Hippocampal formation (tissue), 2 donors: ENCODE results near the gene PITPNC1.
"Not testable (repeated sequence)": the region's sequence is repeated elsewhere in the genome, so short reads cannot be mapped to it uniquely, and the experiment has no call there.

ENCODE experiments used
- DNase-seq, 2 donors: peaks; one replicate each; lab custom pipeline; 2025; lab: John Stamatoyannopoulos, UW

PITPNC1 gene

DNA sequence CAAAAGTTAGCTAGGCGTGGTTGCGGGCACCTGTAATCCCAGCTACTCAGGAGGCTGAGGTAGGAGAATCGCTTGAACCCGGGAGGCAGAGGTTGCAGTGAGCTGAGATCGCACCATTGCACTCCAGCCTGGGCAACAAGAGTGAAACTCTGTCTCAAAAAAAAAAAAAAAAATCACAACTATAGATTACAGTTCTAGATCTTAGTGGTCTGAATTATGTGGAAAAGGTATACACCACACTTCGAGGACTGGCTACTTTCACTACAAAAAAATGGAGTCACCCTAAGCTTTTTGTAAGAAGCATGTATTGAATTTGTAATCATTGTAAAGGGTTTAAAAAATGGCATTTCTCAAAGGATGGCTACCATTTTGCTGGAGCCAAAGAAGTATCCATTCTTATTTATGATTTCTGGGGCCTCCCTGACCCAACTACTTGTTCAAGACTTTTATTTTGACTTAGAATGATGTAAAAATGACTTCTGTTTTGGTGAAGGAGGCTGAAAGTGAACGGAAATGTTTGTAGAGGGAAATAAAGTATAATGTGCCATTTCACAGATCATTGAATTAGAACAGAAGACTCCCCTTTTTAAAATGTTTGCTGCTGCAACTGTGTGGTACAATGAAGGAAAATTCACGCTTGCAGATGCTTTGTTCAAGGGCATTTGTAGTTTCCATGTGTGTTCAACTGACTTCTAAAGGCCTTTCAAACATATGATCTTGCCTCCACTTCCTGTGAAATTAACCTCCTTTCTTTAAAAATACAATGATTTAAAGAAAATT is 303.6 kb downstream of the PITPNC1 start:
- no peak for DNase-seq

DNA sequence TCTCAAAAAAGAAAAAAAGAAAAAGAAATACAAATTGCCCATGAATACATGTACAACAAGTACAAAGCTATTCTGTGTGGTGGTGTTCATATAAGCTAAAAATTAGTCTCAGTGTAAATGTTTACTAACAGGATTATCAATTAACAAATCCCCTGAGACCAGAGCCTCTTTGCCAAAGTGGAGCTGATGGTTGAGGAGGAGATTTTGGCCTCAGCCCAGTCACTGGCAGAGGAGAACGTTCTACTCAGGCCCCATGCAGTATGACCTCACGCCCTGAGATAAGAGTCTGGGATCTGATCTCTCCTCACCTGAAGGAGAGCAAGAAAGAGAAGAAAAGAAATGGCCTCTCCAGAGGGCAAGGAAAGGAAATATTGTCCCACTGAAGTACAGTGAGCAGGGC is 305.1 kb downstream of the PITPNC1 start:
- DNase-seq: no peak

DNA sequence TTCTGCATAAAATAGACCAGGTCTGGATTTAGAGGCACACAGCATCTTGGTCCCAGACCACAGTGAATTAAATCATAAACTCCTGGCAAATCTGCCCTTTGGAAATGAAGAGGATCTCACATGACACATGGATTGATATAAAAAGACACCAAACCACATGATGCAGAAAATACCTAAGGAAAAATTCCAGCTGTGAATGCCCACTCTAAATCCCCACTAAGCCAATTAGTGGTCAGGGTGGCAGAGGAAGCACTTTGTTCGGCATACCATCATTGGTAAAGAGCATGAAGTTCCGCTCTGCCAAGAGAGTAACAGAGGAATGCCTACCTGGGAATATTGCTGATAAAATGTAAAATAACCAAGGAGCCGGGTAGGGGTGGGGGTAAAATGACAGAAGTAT is 308.3 kb downstream of the PITPNC1 start:
- no peak for DNase-seq

DNA sequence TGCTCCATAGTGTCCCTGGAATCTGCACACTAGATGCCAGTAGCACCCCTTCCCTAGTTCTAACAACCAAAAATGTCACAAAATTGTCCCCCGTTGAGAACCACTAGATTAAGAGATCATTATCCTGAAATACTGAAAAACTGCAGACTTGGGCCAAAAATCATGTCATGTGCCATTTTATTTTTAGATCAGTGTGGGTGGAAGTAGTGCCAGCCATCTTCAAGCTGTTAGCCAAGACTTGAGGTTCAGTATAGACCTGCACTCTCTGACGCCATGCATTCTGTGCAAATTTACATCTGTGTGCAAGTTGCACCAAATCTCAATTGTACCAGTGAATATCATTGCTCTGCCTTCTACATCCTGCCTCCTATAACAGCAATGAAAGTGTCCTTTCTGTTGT is 309.2 kb downstream of the PITPNC1 start:
- DNase-seq: no peak

DNA sequence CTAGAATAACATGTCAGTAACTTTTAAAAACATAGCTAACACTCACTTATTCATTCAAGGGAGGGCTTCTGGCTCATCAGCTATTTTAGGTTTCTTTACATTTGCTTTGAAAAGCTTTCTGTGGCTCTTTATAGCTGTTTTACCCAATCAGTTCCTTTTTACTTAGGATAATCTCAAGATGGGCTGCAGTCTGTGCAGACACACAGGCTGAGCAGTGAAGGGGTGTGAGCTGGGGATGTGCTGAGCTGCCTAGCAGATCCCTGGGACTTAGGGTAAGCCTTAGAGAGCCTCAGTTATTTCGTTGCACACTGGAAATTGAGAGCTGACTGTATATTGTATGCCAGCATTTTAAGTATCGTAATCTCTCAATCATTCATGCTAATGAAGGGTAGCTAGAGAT is 310.4 kb downstream of the PITPNC1 start:
- no peak for DNase-seq

DNA sequence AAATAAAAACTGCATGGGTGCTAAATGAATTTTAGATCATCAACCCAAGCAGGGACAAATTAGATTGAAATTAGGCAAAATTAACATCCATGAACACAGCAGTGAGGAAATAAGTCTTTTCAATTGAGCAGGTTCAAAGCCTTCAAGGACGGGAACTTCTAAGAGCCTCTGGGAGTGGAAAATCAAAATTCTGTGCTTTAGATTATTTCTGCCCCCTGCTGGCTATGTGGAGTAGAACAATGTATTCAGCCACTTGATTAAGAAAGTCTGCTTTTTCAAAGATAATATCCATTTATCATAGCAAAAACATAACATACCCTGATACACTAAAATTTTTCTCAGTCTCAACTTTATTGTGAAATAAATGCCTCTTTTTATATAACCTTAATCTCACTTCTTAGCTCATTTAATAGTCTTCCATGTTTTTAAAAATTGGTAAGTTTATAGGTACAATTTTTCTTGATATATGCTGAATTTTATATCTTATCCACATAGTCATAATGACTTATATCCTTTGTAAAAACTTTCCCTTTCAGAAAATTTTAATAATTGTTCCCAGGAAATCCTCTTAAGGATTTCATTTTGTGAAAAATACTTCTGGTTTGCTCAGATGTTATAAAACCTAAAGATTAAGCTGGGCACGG is 312.6 kb downstream of the PITPNC1 start:
- peak; percentile 5 to 78 for DNase-seq

DNA sequence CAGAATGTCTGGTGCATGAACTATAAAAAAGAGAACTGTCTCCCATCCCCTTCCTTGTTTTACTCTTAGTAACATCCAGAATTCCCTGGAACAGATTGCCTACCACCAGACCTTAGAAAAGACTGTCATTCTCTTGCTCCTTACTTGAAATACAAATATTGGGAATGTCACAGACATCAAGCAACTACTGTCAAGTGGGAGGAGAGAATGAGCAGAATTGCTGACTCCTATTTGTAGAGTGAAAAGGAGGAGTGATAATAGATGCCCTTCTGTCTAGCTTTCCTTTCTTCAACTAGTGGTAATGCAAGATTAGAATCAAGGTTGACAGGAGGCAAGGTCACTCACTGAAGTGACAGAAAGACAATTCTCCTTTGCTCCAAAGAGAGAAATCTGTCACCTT is 316.7 kb downstream of the PITPNC1 start:
- DNase-seq: no peak

DNA sequence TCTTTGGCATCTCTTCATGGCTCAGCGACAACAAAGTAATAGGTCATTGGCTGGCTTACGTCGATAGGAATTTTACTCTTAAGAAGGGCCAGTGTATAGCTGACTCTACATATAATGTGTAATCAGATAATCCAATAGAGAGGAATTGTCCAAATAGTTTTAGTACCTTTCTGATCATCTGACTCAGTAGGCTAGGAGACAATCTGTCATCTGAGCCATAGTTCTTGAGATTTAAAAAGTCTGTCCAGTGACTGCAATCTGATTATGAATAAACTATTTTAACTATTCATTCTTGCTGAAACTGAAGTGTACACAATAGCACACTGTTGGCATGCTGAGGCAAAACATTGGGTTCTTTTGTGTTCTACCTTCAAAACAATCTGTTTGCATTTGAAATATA is 319.3 kb downstream of the PITPNC1 start:
- DNase-seq: no peak

DNA sequence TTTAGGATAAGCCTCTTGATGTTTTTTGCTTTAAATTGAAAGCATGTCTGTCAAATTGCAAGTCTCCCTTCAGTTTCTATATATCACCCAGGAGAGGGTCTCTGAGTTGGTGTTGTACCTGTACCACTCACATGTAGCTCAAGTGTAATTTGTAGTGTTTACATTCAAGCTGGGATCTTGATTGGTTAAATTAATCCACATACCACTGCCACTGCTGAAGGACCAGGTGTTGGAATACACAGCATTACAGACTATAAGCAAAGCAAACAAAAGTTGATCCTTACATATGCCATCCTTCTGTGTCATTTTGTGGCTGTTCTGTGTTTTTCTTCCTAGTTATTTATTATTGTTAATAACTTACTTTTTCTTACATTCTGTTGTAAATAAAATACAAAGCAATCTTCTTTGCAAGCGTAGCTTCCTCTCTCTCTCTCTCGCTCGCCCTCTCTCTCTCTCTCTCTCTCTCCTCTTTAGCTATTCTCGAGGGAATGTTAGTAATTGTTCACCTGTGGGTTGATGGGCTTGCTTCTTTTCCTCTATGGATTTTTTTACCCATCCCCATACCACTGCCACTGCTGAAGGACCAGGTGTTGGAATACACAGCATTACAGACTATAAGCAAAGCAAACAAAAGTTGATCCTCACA is 319.9 kb downstream of the PITPNC1 start:
- no peak for DNase-seq

DNA sequence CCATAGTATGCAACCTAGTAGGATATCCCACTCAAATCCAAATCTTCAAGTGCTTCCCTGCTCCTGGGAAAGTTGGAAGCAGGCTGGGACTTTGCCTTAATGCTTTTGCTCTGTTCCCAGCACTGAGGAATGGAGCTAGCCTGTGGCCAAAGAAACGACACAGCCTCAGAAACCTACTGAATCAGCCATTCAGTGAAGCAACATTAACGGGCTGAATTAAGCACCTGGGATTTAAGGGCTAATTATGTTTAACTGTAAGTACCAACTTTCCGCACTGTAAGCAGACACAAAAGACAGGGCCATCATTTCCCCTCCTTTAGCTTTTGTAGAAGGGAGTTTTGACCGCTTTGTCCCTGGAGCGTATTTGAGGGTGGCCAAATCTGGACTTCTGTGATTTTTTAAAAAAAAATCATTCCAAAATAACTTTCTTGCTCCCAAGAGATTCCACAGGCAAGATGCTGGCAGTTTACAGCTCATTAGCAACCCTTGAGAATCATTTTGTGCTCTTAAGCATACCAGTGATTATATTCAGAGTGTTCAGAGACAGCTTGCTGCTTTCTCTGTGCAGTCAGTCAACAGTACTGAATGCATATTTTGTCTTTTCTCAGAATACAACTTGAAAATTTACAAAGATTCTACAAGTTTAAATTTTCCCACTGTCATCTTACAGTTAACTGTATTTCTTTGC is 323.1 kb downstream of the PITPNC1 start:
- DNase-seq: no peak

DNA sequence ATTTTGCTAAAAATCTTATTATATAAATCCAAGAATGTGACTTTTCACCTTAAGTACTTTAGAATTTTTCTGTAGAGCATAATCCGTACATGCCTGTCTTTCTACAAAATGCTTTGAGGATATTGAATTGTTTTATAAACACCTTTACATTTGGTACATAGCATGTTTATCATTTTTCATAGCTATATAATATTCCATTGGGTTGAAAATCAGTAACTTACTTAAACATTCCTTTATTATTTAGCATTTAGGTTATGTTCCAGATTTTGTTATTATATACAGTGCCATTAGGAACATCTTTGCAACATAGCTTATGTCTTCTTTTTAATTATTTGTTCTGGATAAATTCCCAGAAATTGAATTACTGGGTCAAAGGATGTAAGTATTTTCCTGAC is 323.6 kb downstream of the PITPNC1 start:
- DNase-seq: no peak

DNA sequence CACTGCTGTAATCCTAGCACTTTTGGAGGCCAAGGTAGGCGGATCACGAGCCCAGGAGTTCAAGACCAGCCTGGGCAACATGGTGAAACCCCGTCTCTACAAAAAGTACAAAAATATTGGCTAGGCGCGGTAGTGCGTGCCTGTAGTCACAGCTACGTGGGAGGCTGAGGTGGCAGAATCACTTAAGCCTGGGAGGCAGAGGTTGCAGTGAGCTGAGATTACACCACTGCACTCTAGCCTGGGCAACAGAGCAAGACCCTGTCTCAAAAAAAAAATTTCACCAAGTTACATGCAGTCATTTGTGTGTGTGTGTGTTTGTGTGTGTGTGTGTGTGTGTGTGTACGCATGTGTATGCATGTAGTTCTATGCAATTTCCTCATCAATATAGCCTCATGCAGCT is 325.8 kb downstream of the PITPNC1 start:
- DNase-seq: not testable (repeated sequence)

DNA sequence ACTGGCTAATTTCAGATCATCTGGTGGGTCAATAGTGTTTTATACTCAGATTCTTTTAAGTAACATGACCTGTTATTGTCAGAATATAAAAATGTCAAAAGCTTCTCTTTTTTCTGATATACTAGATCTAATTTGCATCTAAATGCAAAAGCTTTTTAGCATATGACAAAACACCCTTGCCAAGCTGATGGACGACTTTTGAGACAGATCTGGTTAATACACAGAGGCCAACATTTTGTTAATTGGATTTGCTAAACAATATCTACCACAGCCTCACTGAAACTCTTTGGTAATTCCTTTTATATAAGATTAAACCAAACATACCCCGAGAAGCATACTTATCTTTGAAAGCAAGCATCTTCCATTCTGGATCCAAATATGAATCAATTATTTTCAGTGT is 330.4 kb downstream of the PITPNC1 start:
- no peak for DNase-seq

DNA sequence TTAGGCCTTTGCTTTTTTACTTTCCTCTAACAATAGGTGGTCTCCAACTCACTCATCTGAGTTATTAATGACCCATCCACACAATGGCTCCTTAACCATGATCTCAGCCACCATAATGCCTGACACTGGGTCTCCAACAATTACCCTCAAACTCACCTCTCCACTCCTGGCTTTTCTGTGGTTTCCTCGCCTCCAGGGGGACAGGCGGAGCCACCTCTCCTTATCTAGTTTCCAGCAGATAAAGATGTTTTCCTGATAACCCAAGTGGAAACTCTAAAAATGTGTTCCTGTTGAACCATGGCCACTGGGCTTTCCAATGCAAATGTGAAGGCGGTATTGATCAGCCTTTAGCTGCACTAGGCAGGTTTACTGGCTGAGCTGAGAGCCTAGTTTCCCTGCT is 331.3 kb downstream of the PITPNC1 start:
- DNase-seq: no peak

DNA sequence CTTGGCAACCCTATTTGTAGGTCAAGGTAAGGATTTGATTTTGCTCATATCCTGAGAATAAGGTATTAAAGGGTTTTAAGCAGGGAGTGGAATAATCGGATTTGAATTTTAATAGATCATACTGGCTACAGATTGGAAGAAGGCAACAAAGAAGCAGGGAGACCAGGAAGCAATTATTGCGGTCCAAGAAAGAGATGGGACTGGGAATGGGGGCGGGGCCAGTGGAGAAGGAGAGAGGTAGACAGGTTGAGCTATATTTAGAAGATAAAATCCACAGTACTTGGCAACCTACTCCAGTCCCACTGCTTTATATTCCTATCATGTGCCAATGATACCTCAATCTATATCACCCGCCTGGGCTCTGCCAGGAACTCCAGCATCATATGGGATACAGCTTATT is 334.8 kb downstream of the PITPNC1 start:
- no peak for DNase-seq

DNA sequence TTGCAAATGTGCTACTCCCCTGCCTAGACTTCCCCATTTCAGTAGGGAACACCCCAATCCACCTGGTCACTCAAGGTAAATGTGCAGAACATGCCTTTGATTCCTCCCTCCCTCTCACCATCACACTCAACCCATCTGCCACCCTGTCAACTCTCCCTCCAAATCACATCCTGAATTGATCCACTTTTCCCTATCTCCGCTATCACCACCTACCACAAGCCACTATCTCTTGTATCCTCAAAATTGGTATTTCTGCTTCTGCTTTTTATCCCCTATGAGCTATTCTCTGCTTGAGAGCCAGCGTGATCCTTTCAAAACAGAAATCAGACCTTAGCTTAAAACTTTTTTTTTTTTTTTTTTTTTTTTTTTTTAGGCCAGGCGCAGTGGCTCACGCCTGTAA is 335.3 kb downstream of the PITPNC1 start:
- no peak for DNase-seq

DNA sequence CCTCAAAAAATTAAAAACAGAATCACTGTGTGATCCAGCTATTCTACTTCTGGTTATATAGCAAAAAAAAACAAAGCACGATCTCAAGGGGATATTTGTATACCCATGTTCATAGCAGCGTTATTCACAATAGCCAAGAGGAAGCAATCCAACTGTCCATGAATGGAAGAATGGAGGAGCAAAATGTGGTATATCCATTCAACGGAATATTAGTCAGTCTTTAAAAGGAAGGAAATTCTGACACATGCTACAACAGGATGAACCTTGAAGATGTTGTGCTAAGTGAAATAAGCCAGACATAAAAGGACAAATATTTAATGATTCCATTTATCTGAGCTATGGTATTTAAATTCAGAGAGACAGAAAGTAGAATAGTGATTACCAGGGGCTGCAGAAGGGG is 336.1 kb downstream of the PITPNC1 start:
- DNase-seq: no peak

DNA sequence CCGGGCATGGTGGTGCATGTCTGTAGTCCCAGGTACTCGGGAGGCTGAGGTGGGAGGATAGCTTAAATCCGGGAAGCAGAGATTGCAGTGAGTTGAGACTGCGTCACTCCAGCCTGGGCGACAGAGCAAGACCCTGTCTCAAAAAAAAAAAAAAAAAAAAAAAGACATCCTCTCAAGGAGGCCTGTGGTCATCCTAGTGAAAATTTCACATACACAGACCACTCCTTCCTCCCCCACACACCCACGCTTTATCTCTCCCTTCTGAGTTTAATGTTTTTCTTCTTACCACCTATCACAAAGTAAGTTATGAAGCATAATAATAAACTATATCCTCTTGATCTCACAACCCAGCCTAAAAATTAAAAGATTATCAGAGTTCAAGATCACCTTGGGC is 339.3 kb downstream of the PITPNC1 start:
- no peak for DNase-seq

DNA sequence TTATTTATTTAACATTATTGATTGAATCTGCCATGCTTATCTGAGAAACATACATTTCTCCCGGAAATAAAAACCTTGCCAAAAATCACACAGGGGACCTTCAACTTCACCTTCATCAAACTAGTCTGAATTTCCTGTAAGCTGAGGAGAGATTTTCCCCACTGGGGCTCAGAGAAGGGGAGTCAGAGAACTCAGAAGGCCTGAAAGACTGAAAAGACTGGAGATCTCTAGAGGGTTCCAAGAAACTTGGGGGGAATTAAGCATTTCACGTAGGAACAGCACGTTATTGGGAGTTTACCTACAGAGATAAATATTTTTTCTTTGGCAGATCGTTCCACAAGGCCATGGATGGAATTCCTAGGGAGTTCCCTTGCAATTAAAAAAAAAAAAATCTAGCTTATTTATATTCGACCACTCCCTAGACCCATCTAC is 340.1 kb downstream of the PITPNC1 start:
- peak in 1 of 2 donors; percentile 65 for DNase-seq

DNA sequence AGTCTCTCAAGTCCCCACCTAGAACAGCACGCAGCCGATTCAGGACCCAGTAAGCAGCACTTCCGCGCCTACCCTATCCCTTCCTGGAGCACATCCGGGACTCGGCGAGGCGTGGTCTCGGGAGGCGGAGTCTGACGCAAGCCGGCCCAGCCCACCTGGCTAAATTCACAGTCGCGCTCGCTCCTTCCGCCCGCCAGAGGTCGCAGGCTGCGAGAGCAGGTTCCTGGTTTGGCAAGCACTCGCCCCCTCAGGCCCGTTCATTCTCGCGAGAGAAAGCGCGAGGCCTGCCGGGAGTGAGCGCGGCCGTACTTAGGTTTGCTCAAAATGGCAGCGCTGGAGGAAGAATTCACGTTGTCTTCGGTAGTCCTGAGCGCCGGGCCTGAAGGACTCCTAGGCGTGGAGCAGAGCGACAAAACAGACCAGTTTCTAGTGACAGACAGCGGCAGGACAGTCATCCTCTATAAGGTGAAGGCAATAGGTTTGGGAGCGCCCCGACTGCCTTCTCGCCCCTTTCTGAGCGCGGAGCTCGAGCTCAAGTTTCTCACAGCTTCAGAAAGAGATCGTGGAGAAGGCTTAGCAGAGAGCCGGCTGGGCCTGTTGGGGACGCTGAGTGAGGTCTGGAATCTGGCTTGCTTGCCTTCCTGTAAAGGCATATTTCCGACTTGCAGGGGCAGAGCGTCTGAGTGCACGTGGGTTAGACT is 340.7 kb downstream of the PITPNC1 start, which contains the start of gene NOL11:
Gene NOL11, plus strand, starts transcription at position 313 of the 701 bp plus-strand sequence. Its CDS starts 12 bp downstream, at position 325.
- peak; percentile 99 to 100 for DNase-seq

DNA sequence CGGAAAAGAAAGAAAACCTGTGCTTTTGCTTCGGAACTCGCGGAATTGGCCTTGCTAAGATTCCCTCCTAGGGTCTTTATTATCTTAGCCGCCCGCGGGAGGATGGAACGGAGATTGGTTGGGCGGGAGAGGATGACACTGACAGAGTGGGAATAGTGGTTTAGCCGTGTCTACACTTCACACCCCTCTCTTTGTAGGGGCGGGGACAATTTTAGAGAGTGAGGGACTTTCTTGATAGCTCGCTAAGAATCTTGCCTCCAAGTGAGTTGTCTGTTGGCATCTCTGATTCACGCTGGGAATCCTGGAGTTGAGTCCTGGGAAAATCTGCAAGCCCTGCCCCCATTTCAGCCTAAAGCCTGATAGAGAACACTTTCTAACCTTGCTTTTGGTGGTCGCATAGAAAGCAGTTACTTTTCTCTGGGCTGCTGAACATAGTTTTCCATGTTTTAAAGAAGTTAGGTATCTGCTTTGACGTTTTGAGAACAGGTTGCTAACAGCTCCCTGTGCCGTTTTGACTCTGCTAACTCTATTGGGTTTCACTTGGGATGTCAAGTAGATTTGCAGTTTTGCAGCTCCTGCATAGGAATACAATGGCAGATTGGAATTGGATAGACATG is 341.4 kb downstream of the PITPNC1 start:
- no peak for DNase-seq
